ENCODE results near the gene HGS. TPM values are rescaled to one million over a fixed set of nuclear protein-coding genes. Genes with fewer than 3 reads are reported as not detected.

The HGS gene
- total and polyA plus RNA-seq, 2 of the 13 experiments (the other 11 are each of a cell fraction or from before 2014, with no cell fraction given): 73.3 to 78.1 TPM

GRCh38 chr17:81652906-81653771 lies 30.7 kb upstream of the HGS start (continued):
- TF ChIP-seq RFX3 (CRISPR knock-in tag; IDR thresholded peaks at IDR 0.05) (no peak), MXD3 (CRISPR knock-in tag; IDR thresholded peaks at IDR 0.05) (no peak), ZNF577 (CRISPR knock-in tag; IDR thresholded peaks at IDR 0.05; ENCODE audit: borderline replicate concordance, low read depth) (no peak), HBP1 (CRISPR knock-in tag; IDR thresholded peaks at IDR 0.05; ENCODE audit: low read depth) (no peak), ZNF343 (CRISPR knock-in tag; IDR thresholded peaks at IDR 0.05) (no peak), HOMEZ (CRISPR knock-in tag; IDR thresholded peaks at IDR 0.05; ENCODE audit: low read depth) (no peak), ZNF468 (CRISPR knock-in tag; IDR thresholded peaks at IDR 0.05) (no peak), ZNF329 (CRISPR knock-in tag; IDR thresholded peaks at IDR 0.05; ENCODE audit: low read depth) (no peak), JUND (CRISPR knock-in tag; IDR thresholded peaks at IDR 0.05) (no peak), SAFB2 (CRISPR knock-in tag; IDR thresholded peaks at IDR 0.05; ENCODE audit: borderline replicate concordance, low read depth) (no peak), PRDM10 (CRISPR knock-in tag; IDR thresholded peaks at IDR 0.05; ENCODE audit: low read depth) (no peak), KDM6A (CRISPR knock-in tag; IDR thresholded peaks at IDR 0.05; ENCODE audit: low read depth) (no peak), RAD21 (CRISPR knock-in tag; IDR thresholded peaks at IDR 0.05) (no peak), ZNF253 (CRISPR knock-in tag; IDR thresholded peaks at IDR 0.05; ENCODE audit: borderline replicate concordance) (no peak), ZNF850 (CRISPR knock-in tag; conservative IDR thresholded peaks at IDR 0.05) (no peak), TCF7 (IDR thresholded peaks at IDR 0.05; ENCODE audit: low read depth) (no peak), ZBTB37 (CRISPR knock-in tag; IDR thresholded peaks at IDR 0.05) (no peak), BCLAF1 (IDR thresholded peaks at IDR 0.05) (no peak)
